ENCODE results near the gene INPP5K.

The INPP5K gene

GRCh38 chr17:1516388-1517161, at the start of gene INPP5K (continued):
- TF ChIP-seq ZNF398 (tag by site-specific recombination; IDR thresholded peaks at IDR 0.05) (0 out of 2 replicates have a peak, but pooled peaks have one; percentile 14), KLF8 (tag by site-specific recombination; IDR thresholded peaks at IDR 0.05) (peak; percentile 91), ZNF138 (tag by site-specific recombination; IDR thresholded peaks at IDR 0.05; ENCODE audit: borderline replicate concordance) (no peak), ZSCAN16 (tag by site-specific recombination; IDR thresholded peaks at IDR 0.05) (no peak), ZNF155 (tag by site-specific recombination; IDR thresholded peaks at IDR 0.05) (no peak), ZBTB20 (tag by site-specific recombination; IDR thresholded peaks at IDR 0.05) (peak; percentile 99), SP3 (tag by site-specific recombination; IDR thresholded peaks at IDR 0.05) (peak; percentile 85), ZBTB7A (tag by site-specific recombination; IDR thresholded peaks at IDR 0.05; ENCODE audit: low read depth) (peak; percentile 28; the same call in 1 of the 2 replicates), GLIS1 (tag by site-specific recombination; IDR thresholded peaks at IDR 0.05) (peak; percentile 32), ZNF184 (tag by site-specific recombination; IDR thresholded peaks at IDR 0.05) (no peak), ZNF837 (tag by site-specific recombination; IDR thresholded peaks at IDR 0.05) (no peak), ZNF112 (tag by site-specific recombination; IDR thresholded peaks at IDR 0.05) (no peak), ZNF707 (tag by site-specific recombination; IDR thresholded peaks at IDR 0.05) (no peak), SCRT2 (tag by site-specific recombination; IDR thresholded peaks at IDR 0.05) (peak; percentile 61; the same call in 1 of the 2 replicates), ZNF843 (tag by site-specific recombination; IDR thresholded peaks at IDR 0.05) (0 out of 2 replicates have a peak, but pooled peaks have one; percentile 22)

GRCh38 chr17:1565877-1566276, 49.5 kb upstream of the INPP5K start:
- Histone ChIP-seq H3K9me3 (ENCODE audit: control insufficient read depth, insufficient read depth, low read depth, low read length) (no peaks in the 10 kb centered on the region), H3K36me3 (ENCODE audit: control insufficient read depth in 2 of 2, insufficient read depth in 1 of 2, low read length in 2 of 2) (no peaks in the 10 kb centered on the region), H3K4me3 (ENCODE audit: low read depth, low read length) (no peak overlapping the region), H3K27ac (ENCODE audit: extremely low read depth, low read depth, low read length) (no peak overlapping the region), H3K4me1 (ENCODE audit: control insufficient read depth, insufficient read depth, low read length) (peaks cover 4% of the 10 kb centered on the region)
- TF ChIP-seq ZSCAN4 (tag by site-specific recombination; IDR thresholded peaks at IDR 0.05): no peak
- no peak for TF ChIP-seq PRDM6 (tag by site-specific recombination; IDR thresholded peaks at IDR 0.05)
- no peak for TF ChIP-seq GLI2 (tag by site-specific recombination; IDR thresholded peaks at IDR 0.05; ENCODE audit: borderline replicate concordance, low read depth)
- TF ChIP-seq ZNF785 (tag by site-specific recombination; IDR thresholded peaks at IDR 0.05): no peak
- TF ChIP-seq ZSCAN23 (tag by site-specific recombination; IDR thresholded peaks at IDR 0.05): no peak
- TF ChIP-seq ZNF701 (tag by site-specific recombination; IDR thresholded peaks at IDR 0.05): no peak
- CTCF ChIA-PET: interaction anchor here (1.3 kb wide), 1 partner anchor 9 kb away, joined by 14 read pairs; no protein-coding TSS in a partner anchor
- POLR2A ChIA-PET: no interaction called here

All from HEK293 (cell line).